GM21717 (cell line): ENCODE measurements around the gene VRK1.
"Not testable (repeated sequence)": the region's sequence is repeated elsewhere in the genome, so short reads cannot be mapped to it uniquely, and the experiment has no call there.

Experiments
- ATAC-seq: cut with Tn5 transposase; IDR thresholded peaks from one replicate; pipeline ENCODE4 v1.9.1; 2021; ENCODE audit warnings: mild to moderate bottlenecking, moderate library complexity; ENCODE audit not compliant: unreplicated experiment

The VRK1 gene

GRCh38 chr14:96874127-96874526 is 76.9 kb downstream of the VRK1 start:
- ATAC-seq: no peak

GRCh38 chr14:96876747-96877146 is 79.6 kb downstream of the VRK1 start:
- ATAC-seq: no peak

GRCh38 chr14:96881713-96882112 is 84.5 kb downstream of the VRK1 start:
- no peak for ATAC-seq

GRCh38 chr14:96883974-96884373 is 86.8 kb downstream of the VRK1 start:
- ATAC-seq: not testable (repeated sequence)

- ATAC-seq: peak; percentile 84
Measured at GRCh38 chr14:96888158-96888557, 91.0 kb downstream of the VRK1 start.

- no peak for ATAC-seq
Measured at GRCh38 chr14:96888593-96888992, 91.4 kb downstream of the VRK1 start.

- no peak for ATAC-seq
Measured at GRCh38 chr14:96889091-96889490, 91.9 kb downstream of the VRK1 start.

GRCh38 chr14:96893966-96894622 is 96.9 kb downstream of the VRK1 start:
- no peak for ATAC-seq

- ATAC-seq: no peak
Measured at GRCh38 chr14:96894966-96895365, 97.8 kb downstream of the VRK1 start.

GRCh38 chr14:96895658-96896271 is 98.6 kb downstream of the VRK1 start:
- peak; percentile 52 for ATAC-seq

GRCh38 chr14:96897184-96897583 is 100.0 kb downstream of the VRK1 start:
- ATAC-seq: no peak

- peak; percentile 82 for ATAC-seq
Measured at GRCh38 chr14:96901227-96901626, 104.0 kb downstream of the VRK1 start.

- no peak for ATAC-seq
Measured at GRCh38 chr14:96902004-96902403, 104.8 kb downstream of the VRK1 start.

- no peak for ATAC-seq
Measured at GRCh38 chr14:96903444-96904023, 106.4 kb downstream of the VRK1 start.

- no peak for ATAC-seq
Measured at GRCh38 chr14:96904201-96904600, 107.0 kb downstream of the VRK1 start.

- no peak for ATAC-seq
Measured at GRCh38 chr14:96905065-96905464, 107.9 kb downstream of the VRK1 start.

- no peak for ATAC-seq
Measured at GRCh38 chr14:96905825-96906224, 108.6 kb downstream of the VRK1 start.

GRCh38 chr14:96906434-96906833 is 109.3 kb downstream of the VRK1 start:
- ATAC-seq: no peak

GRCh38 chr14:96909841-96910364 is 112.7 kb downstream of the VRK1 start:
- no peak for ATAC-seq

- ATAC-seq: no peak
Measured at GRCh38 chr14:96911499-96912149, 114.4 kb downstream of the VRK1 start.

- ATAC-seq: no peak
Measured at GRCh38 chr14:96914571-96915128, 117.5 kb downstream of the VRK1 start.
